CD4-positive, alpha-beta T cell treated with Interleukin-4 for 4 hours (primary cell): Measurements from ENCODE around the gene SAMD4A.

ENCODE experiments used
- DNase-seq: peaks from one replicate; pipeline ENCODE4 v3.0.0-alpha.2; 2020

Gene SAMD4A

DNA sequence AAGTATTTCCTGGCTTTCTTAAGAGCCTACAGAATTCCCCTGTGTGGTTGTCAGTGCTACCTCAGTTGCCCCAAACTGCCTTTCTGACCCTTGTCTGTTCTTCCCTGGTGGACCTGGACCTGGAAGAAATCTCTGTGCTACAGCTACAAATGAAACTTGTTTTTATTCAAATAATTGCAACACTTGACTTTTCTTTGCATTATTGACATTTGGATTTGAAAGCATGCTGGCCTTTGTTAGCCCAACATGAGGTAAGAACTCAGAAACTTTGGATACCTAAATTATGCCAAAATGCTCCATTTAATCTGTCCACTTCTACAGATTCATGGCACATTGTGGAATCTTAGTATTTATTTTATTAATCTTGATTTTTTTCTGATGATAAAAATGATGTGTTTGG, 142.9 kb downstream of the SAMD4A start:
- DNase-seq = no peak

DNA sequence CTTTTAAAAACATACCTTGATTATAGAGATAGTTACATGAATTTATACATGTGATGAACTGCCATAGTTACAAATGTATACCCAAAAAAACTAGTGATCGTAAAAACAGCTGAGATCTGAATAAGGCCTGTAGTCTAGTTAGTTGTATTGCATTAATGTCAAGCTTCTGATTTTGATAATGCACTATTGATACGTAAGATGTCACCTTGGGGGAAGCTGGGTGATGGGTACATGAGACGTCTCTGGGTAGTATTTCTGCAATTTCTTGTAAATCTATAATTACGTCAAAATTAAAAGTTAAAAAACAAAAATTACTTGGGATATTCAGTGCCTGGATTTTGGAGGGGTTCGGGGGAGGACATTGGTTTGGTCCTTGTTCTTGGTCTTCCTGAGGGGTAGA, 144.4 kb downstream of the SAMD4A start:
- DNase-seq = no peak

DNA sequence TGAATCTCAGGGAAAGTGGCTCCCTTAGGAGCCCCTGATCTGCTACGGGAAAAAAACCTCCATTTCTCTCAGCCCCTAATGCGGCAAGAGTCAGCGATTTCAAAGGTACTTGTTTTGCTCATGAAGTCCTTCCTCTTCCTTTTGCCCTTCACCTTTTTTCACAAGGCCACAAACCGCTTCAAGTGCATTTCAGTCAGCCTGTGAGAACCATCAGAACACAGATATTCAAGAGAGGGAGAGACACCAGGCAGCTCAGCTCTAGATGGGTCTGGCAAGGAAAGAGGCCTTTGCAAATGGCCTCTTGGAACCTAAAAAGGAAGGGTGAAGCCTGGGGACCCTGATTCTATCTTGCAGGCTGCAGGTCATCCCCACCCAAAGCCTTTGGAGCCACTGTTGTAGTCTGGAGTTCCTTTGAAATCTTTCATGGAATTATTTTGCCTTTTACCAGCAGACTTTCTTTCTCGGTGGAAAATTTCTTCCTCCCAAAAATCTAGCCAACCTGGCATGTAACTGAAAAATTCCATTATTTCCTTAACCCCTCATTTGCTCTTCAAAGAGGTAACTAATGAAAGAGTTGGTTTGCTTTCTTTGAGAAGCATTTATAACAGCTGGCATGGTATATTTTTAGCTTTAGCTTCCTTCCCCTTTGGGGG, 145.0 kb downstream of the SAMD4A start:
- no peak for DNase-seq

DNA sequence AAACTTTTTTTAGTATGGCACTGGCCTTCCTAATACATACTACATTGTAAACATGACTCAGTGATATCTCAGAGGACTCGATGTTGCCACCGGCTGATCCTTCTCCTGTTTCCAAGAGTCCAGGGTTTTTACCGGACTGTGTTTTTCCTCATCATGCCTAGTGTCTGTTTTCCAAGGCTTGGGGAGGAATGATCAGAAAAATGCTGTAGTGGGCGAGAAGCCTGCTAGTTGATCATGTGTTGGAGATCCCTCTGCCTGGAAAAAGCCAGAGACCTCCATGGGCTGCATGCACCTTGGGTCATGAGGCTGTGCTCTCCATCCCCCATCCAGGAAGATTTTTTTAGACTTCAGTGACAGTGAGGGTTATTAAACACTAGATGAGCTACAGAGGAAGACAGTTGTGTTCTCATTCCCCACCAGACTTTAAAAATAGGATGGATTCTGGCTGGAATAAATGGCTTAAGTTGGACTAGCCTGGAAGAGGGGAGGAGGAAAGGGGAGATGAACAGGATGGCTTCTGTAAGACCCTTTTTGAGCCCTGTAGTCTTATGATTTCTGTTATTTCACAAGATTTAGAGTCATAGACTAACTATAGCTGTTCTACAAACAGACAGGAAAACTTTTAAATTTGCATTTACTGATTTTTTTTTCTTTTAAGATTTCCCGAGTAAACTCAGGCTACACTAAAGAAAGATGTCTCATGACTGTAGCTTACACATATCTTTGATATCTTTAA, 145.7 kb downstream of the SAMD4A start:
- DNase-seq = no peak

DNA sequence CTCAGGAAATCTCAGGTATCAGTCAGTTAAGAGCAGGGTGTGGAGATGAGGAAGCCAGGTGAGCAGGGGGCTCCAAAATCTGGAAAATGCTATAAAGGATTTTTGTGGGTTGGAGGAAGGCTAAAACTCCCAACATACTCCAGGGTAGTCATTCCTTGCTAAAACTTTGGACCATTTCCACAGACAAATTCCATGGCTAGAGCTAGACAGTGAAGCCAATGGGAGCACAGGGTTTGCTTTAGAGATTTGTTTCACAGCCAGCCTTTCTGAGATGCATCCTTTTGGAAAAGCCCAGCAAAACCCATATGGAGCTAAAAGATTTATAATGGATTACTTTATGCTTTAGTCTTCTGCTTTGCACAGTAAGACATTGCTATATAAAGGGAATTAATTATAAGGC, 146.5 kb downstream of the SAMD4A start:
- DNase-seq = no peak

DNA sequence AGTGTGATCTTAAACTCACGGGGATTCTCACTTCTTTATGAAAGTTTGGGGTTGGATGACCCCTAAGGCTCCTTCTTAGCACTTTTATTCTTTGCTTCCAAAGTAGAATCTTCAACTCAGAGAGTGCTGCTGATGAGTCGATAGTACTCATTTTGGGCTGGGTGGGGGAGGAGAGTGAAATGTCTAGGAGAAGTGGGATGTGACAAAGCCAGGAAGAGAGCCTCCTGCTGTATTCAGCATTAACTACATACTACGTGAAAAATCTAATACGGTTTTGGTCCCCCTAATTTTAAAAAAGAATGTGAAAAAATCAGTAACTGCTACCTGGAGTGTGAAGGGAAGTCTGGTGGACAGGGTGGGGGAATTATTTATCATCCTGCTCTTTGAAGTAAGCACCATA, 148.3 kb downstream of the SAMD4A start:
- no peak for DNase-seq

DNA sequence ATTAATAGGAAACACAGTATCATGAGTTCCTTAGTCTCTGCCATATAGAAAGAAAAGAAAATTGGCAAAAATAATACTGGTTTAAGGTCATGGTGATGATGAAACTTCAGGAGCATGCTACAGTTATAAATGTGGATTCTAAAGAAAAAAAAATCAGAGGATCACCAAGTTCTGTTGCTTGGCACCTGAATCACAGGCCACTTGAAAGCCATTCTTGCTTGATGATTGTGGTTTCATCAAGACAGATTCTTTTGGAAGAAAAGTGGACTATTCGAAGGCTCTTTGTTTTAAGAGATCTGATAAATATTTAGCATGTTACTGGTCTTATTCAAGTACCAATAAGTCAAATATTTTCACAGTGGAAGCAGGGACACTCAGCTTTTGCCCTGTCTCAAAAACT, 148.9 kb downstream of the SAMD4A start:
- DNase-seq = no peak

DNA sequence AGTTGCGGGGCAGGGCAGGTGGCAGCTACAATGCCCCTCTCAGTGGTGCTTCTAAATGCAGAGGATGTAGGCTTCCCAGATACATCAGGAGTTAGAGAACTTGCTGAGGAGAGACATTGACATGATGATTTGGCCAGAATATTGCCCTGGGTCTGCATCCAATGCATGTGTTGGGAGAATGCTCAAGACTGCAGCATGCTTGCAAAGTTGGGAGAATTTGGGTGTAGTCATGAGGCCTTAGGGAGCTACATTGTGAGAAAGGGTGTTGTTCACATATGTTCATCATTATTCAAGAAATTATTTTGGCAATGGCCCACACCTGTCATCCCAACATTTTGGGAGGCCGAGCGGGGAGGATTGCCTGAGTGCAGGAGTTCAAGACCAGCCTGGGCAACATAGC, 149.9 kb downstream of the SAMD4A start:
- DNase-seq = no peak

DNA sequence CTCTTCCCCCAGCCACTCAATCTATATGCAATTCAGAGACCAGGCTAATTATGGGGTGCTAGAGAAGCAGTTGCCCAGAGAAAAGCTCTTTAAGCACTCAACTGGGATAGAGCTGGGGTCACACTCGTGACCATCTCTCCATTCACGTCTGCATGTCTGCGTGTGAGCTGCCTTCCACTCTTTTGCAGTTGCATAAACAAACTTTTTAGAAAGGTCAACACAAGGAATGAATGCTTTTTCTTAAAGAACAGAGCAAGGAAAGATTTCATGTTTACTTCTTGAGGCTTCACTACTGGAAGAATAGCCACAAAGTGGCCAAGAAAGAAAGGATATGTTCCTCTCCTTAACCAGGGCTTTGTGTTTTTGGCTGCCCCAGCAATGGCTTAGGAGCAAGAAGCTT, 151.1 kb downstream of the SAMD4A start:
- DNase-seq = no peak

DNA sequence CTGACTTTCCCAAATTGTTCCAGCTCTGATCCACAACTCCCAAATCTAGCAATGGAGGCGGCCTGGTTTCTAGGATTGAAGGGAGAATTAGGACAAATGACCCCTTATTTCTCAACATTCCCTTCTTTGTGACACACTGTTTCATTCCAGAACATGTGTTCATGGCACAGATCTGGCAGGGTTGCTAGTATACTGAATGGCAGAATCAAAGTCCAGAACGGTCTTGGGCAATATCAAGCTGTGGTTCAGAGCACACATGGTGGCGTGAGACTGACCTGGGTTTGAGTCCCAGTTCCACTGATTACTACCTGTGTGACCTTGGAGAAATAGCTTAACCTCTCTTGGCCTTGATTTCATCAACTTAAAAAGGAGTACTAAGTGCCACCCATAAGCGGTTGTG, 152.5 kb downstream of the SAMD4A start:
- DNase-seq = no peak

DNA sequence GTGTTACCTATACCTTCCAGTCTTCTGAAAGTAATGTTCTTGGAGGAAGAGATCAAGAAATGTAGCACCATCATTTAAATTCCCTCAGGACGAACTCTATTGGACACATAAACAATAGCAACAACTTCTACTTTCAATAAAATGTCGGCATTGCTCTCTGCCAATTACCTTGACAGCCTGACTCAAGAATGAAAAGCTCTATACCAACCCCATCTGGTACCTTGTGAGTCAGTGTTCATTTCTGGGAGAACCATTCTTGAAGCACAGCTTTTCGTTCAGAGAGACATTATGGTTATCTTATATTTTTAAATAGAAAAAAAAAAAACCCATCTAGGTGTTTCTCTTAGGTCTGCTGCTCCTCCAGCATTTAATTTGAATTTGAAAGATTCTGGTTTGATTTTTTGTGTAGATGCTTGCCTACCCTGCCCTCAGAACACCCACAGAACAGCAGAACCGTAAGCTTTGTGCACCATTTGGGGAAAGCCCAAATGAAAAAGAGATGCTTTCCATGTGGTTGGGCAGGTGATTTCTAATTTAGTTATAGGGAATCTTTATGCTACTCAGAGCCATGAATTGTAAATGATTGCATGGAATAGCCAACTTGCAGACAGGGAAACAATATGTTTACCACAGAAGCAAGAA, 156.0 kb downstream of the SAMD4A start:
- peak; percentile 6 for DNase-seq

DNA sequence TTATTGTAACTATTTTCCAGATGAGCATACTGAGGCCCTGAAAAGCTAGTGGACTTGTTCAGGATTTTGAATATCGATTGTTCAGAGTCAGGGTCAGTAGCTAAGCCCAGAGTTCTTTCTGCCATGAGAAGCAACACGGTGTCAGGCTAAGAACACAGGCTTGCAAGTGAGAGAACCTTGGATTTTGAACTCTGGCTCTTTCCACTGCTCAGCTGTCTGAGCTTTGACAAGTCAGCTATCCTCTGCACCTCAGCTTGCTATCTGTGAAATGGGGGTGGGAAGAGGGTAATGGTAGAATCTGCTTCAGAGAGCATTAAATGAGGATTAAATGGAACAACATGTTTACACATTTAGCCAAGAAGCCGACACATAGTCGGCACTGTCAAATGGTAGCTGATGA, 157.2 kb downstream of the SAMD4A start:
- no peak for DNase-seq

DNA sequence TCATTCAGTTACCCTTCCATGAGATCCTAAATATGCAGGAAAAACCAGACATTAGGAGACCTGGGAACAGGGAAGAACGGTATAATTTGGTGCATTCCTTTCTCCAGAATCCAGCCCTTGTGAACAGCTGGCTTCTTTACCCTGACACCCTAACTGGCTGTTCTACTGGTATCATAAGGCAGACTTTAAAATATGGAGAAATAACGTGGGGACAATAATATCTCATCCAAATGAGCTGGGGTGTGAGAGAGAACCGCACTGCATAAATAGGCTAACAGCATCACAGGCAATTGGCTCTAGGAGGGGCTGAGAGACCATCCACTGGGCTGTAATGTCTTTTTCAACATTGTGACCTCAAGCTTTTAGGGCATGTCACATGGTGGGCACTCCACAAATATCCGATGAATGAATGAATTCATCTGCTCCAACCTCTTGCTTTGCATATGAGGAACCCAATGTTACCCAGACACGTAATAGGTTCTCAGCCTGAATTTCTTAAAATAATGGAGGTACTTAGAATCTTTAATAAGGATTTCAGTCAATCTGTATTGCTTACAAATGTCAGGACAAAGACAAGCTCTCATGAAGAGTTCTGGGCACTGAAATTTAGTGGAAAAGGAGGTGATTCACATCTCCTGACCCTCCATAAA, 157.9 kb downstream of the SAMD4A start:
- DNase-seq = no peak

DNA sequence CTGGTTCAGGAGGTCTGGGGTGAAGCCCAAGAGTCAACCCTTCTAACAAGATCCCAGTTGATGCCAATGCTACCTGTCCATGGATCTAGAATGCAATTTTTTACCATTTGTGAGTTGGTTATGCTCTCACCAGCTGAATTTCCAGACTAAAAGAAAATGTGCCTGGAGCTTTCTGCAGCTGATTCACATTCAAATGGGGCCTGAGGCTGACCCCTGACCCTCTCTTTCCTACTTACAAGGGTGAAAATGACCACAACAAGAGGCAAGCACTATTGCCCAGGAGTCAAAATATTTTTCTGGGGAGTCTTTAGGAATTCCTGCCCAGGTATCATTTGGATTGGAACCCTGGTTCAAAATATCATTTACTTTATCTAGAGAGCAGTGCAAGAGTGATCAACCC, 159.1 kb downstream of the SAMD4A start:
- DNase-seq = no peak

DNA sequence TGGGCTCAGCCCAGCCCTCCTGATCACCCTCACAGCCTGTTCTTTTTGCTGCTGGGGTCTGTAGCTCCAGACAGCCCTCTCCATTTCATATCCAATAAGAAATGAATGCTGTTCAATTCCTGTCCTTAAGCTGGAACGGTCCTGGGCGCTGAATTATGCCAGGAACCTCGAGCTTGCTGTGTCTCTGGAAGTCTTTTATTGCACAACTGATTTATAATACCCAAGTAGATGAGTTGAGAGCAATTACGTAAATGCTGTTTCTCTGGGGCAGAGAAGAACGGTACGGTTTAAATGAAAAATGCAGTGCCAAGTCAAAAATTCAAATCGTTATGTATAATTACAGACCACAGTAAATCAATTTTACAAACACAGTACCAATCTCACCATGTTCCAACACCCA, 161.0 kb downstream of the SAMD4A start:
- DNase-seq = no peak

DNA sequence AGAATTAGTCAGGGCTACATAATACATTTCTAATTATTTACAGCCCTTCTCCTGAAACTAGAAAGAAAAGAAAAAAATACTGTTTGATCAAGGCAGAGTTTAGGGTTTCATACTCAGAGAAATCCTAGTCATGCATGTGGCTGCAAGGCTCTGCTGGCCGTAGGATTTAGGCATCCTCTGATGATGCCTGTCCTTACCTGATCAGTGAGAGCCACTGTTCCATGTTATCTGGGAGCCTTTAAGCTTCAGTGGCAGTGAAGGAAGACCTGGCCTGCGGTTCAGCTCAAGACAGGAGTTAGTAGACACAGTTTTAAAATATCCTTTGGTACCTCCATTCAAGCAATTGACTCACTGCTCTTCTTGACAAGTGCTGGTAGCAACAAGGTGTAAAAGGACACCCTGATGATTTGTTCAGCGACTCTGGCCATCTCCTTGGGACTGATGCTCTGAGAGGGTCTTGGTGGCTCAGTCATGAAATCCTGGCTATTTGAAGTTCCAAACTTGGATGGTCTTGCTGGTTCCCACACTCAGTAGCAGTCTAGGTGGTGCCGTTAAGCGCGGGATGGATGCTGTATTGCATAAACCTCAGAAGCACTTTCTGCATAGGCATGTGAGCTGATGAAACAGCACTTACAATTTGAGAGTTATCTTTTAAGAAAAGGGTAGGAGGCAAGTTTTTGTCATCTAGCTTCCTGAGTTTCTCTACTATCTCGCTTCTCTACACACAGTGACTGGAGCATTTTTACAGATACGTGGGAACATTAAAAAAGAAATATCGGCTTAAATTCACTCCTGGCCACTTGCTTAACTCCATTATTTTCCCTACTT, 162.0 kb downstream of the SAMD4A start:
- no peak for DNase-seq

DNA sequence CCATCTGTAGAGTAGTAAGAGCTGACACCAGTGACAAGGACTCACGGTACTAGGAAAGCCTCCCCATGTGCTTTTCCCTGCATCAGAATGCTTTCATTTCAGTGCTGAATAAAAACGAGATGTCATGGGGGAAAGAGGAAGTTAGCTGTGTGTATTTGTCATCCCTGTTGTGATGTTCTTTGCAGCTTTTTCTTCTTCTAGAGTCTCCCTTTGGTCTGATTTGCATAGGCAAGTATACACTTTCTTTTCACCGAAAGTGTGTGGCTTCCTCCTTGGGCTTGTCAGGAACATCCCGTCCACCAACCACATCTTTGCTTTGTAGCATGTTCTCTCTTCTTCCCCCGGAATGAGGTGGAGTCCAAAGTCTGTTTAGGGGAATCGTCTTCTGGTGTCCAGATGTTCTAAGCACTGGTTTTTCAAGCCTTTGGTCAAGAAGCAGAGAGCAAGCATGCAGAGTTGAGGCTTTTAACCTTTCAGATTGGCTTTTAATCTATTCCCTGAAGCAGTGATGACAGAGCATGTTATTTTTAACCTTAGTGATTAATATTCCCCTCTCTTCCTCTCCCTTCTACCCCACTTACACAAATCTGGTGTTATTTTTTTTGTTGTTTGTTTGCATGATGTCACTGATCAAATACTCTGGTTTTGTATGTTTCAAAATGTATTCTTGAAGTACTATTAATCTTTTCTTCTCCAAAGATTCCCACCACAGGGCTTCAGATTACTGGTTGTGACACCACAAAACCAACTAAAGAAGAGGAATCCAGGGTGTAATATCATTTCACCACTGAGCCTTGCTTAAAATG, 163.4 kb downstream of the SAMD4A start:
- DNase-seq = peak; percentile 27

DNA sequence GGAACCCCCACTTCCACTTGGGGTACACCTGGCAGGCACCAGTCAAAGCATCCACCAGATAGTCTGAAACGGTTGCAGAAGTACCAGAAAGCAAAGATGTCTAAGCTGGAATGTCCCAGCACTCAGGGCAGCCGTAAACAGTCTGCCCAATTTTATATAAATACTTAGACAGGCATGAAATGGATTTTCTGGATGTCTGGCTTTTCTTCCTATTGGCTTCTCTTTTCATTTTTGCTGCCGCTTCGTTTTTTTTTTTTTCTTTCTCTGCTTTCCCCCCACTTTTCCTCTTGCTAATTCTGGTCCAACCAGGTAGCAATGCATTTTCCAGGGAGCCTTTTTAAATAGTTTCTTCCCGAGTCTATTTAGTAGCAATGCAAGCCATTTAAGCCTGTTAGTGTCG, 168.0 kb downstream of the SAMD4A start:
- DNase-seq = no peak

DNA sequence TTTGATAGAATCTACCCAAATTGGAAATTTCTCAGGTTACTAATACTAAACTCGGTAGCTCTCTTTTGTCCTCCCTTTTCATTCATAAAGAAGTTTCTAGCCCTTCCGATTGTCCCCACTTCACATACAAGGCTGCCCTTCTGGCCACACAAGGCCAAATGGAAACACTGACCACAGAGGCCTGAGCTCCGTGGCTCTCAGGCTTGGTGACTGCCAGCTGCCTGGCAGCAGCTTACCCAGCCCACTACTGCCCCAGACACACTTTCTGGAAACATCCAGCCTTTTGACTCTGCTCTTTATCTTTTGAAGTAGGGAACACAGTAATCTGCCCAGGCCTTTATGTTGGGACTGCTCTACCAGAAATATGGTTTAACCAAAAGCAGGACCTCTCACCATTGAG, 168.5 kb downstream of the SAMD4A start:
- no peak for DNase-seq

DNA sequence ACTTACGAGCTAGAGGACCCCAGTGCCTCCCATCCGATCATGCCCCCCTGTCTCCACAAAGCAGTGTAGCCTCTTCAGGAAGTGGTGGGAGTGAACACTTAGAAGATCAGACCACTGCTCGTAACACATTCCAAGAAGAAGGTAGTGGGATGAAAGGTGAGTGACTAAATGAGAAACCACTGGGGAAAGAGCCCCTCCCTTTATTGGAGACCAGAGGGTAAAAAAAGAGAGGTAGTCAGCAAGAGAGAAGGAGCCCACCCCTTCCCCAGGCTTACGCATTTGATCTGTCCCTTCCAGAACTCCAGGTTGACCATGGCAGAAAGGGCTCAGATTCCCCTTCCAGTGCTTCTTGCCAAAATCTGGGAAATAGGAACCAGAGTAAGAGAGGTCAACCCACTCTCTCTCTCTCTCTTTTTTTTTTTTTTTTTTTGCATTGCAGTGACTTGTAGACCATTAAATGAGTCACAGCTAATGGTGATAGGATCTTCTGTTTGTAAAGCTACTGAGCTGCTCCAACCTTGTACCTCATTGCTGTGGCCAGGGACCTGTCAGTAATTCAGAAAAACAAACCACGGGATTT, 170.3 kb downstream of the SAMD4A start:
- DNase-seq = no peak

DNA sequence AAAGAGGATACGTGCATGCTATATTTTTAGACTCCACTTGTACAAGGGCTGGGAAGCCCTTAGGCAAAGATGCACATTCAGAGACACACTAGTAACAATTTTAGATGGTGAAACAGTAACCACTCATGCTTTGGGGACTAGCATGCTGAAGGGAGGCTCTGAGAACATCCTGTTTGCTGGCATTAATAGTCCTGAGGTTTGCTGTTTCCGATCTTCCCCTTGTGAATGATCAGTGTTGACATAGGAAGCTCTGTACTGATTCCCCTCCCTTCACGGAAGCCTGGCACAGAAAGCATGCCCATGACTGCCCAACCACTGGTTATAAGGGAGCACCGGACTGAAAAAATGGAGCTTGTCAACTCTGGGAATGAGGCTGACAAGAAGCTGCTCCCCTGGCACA, 171.1 kb downstream of the SAMD4A start:
- DNase-seq = no peak

DNA sequence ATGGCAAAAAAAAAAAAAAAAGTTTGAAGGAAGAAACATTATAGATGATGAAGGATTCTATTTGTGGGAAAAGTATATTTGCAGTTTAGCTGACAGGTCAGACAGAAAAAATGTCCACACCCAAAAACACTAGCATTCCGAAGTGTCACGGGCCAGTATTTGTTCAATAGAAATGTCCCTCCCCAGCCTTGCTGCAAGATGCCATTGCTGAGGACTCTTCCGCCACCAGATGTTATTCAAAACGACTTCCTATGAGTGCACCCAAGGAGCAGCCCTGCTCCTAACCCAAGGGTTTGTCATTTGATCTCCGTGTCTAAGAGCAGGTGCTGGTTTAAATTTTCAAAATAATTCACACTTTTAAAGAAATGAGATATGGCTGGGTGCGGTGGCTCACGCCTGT, 172.6 kb downstream of the SAMD4A start:
- no peak for DNase-seq
